Spinal cord (tissue), 10 donors: ENCODE results near the gene MVD. TPM values are rescaled to one million over a fixed set of nuclear protein-coding genes. Genes with fewer than 3 reads are reported as not detected.
"Not testable (repeated sequence)": the region's sequence is repeated elsewhere in the genome, so short reads cannot be mapped to it uniquely, and the experiment has no call there.

Experiments used
- DNase-seq, 6 donors: peaks; one replicate each; pipeline versions ENCODE4 v3.0.0 to v3.0.0-alpha.2; 2013 to 2015; ENCODE audit warnings: low spot score in 6 of 6, low read depth in 4 of 6
- H3K27ac ChIP-seq: one replicate; pipeline ENCODE4 v1.5.1; 2013; ENCODE audit warnings: low read depth, low read length, control low read depth
- H3K27me3 ChIP-seq: one replicate; pipeline ENCODE4 v1.6.1; 2013; ENCODE audit warnings: low read length; ENCODE audit not compliant: control insufficient read depth, insufficient read depth
- H3K36me3 ChIP-seq: one replicate; pipeline ENCODE4 v1.6.1; 2013; ENCODE audit warnings: low read length; ENCODE audit not compliant: control insufficient read depth, insufficient read depth
- H3K4me1 ChIP-seq: one replicate; pipeline ENCODE4 v1.6.1; 2013; ENCODE audit warnings: low read length; ENCODE audit not compliant: control insufficient read depth, insufficient read depth
- H3K4me3 ChIP-seq: one replicate; pipeline ENCODE4 v1.5.1; 2013; ENCODE audit warnings: low read depth, low read length, control low read depth
- H3K9me3 ChIP-seq: one replicate; pipeline ENCODE4 v1.6.1; 2013; ENCODE audit warnings: low read length; ENCODE audit not compliant: control insufficient read depth, insufficient read depth
- WGBS: methylation state at CpG from one replicate; pipeline ENCODE4 v1.1.5; 2013; ENCODE audit warnings: missing lambda C conversion rate; ENCODE audit not compliant: insufficient coverage; 5-methylcytosine and 5-hydroxymethylcytosine counted together
- polyA plus RNA-seq, 2 donors: library from polyadenylated mRNA; unstranded; fragments of 120-200 nt; gene quantifications; one replicate each; pipeline ENCODE4 v1.2.1, GENCODE V29; 2013; ENCODE audit not compliant: insufficient read length in 2 of 2
- total RNA-seq, 2 donors: library from RNA; depleted of rRNA in 1 of 2; stranded (reverse); fragments of 120-200 nt in 1 of 2; fragments of >200 nt in 1 of 2; gene quantifications; one replicate each; pipeline versions ENCODE4 v1.2.3 to v1.2.4, GENCODE V29; 2013 to 2014
- donor health status: healthy.

The MVD gene
- total and polyA plus RNA-seq, 4 donors, result 39.5 to 157 (median 102) TPM

DNA sequence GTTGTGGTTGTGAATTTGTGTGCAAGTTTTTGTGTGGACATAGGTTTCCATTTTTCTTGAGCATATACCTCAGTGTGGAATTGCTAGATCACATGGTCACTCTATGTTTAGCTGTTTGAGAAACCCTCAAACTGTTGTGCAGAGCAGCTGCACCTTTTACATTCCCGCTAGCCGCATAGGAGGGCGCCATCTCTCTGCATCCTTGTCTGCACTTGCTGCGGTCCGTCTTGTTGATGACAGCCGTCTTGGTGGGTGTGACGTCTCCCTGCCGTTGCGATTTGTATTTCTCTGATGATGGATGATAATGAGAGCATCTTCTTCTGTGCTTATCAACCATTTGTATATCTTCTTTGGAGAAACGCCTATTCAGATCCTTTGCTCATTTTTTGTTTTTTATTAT lies 49.6 kb downstream of the MVD start:
- H3K27me3 ChIP-seq, result no peaks in the 10 kb centered on the region
- no peak overlapping the region for H3K4me3 ChIP-seq
- H3K9me3 ChIP-seq, result no peaks in the 10 kb centered on the region
- no peak for DNase-seq
- WGBS, result 94% methylated on average over 5 of the region's 10 CpGs
- H3K4me1 ChIP-seq, result peaks cover 29% of the 10 kb centered on the region
- H3K27ac ChIP-seq, result no peak overlapping the region
- H3K36me3 ChIP-seq, result peaks cover 78% of the 10 kb centered on the region

DNA sequence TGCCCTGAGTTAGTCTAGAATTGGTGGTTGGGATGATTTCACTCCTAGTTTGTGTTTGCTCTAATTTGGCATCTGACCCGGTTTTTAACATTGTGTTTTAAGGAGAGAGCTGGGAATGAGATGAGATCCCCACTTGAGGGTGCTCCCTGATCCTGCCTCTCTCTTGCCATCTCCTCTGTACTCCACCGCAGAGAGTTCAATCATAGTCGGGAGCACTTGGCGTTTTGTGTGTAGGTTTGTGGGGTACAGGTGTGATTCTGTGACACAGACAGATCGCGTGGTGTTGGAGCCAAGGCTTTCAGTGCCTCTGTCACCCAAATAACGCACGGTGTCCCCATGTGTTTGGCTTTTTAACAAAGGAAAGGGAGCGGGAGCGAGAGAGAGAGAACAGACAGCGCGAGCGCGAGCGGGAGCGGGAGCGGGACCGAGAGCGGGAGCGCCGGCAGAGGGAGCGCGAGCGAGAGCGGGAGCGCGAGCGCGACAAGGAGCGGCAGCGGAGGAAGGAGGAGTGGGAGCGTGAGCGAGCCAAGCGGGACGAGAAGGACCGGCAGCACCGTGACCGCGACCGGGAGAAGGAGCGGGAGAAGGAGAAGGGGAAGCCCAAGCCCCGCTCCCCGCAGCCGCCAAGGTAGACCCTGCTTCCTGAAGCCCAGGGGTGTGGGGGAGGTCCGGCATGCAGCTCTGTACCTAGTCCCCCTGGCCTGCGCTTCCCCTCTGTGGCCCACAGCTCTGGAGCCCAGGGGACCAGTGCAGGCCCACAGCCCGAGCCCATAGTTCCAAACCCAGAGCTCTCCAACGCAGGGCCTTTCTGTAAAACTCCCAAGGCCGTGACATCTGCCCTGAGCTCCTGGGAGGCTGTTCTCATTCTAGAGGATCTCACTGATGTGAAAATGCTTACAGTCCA lies 51.7 kb downstream of the MVD start:
- Histone ChIP-seq H3K9me3 (no peaks in the 10 kb centered on the region), H3K27ac (no peak overlapping the region), H3K27me3 (no peaks in the 10 kb centered on the region), H3K36me3 (peaks cover 69% of the 10 kb centered on the region), H3K4me3 (peak overlapping the region; percentile 9), H3K4me1 (peaks cover 33% of the 10 kb centered on the region)
- DNase-seq, result peak; percentile 29 to 93 (median 54)
- 24% methylated on average over 46 of the region's 49 CpGs for WGBS

DNA sequence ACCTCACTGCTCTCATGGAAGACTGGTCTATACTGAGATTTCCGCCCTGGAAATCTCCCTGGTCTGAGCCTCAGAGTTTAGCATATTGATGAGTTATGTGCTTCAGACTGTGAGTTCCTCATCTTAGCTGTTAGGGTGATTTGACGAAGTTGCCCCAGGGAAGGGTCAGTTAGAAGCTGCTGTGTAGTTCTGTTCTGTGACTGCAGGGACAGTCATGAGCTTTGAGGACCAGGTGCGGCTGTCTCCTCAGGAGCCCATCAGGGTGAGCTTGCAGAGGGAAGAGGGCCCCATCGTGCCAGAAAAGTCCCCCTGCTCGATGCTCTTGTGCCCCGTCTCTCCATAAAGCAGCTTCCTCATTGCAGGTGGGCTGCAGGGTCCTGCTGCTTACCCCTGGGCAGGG lies 52.8 kb downstream of the MVD start:
- Histone ChIP-seq H3K27me3 (no peaks in the 10 kb centered on the region), H3K4me1 (peaks cover 35% of the 10 kb centered on the region), H3K9me3 (no peaks in the 10 kb centered on the region), H3K4me3 (no peak overlapping the region), H3K27ac (no peak overlapping the region), H3K36me3 (peaks cover 69% of the 10 kb centered on the region)
- 73% methylated on average over 5 of the region's 6 CpGs for WGBS
- DNase-seq, result no peak

DNA sequence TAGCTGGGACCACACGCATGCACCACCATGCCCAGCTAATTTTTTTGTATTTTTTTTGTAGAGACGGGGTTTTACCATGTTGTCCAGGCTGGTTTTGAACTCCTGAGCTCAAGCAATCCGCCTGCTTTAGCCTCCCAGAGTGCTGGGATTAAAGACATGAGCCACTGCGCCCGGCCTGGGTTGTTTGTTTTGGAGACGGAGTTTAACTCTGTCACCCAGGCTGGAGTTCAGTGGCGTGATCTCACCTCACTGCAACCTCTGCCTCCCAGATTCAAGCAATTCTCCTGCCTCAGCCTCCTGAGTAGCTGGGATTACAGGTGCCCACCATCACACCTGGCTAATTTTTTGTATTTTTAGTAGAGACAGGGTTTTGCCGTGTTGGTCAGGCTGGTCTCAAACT lies 53.5 kb downstream of the MVD start:
- H3K9me3 ChIP-seq, H3K27me3 ChIP-seq, H3K27ac ChIP-seq, DNase-seq, H3K4me3 ChIP-seq: not testable (repeated sequence)
- H3K36me3 ChIP-seq, result peaks cover 69% of the 10 kb centered on the region
- WGBS, result 97% methylated on average over 8 of the region's 8 CpGs
- H3K4me1 ChIP-seq, result peaks cover 31% of the 10 kb centered on the region

DNA sequence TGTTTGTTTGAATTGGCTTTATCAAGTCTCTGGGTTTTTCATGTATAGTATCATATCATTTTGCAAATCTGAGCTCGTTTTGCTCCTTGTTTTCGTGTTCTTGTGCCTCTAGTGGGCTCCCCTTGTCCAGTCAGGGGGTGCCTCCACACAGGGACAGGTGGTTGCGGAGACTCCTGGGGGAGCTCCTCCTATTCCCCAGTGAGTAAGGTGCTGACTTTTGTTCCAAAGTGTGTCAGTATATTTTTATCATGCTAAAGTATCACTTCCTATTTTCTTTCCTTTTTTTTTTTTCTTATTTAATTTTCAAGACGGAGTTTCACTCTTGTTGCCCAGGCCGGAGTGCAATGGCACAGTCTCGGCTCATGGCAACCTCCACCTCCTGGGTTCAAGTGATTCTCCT lies 54.8 kb downstream of the MVD start:
- peaks cover 67% of the 10 kb centered on the region for H3K36me3 ChIP-seq
- WGBS, result no CpG with 5 or more reads among the region's 6 CpGs

DNA sequence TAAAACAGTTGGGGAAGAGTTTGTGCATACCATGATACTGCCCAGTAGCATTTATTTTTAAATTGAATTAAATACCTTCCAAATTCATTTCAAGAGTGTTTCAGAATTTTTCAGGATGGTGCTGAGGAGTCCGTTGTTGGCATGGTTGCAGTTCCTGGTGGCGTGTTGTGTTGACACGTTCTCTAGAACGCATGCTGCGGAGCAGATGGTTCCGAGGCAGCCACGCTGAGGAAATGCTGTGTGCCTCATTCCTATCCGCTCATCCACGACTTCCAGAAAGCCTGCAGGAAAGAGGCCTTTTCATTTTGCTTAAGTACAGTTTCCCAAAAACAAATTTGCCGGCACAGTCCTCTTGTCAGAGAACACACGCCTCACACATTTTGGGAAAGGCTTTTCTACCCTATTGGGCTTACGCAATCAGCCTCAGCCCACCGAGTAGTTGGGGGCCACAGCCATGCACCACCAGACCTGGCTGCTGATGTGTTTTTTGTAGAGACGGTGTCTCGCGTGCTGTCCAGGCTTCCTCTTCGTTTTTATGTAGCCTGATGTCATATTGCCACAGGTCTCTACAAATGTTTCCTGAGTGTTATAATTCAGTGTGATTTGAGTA lies 56.6 kb downstream of the MVD start:
- H3K9me3 ChIP-seq, result no peaks in the 10 kb centered on the region
- DNase-seq, result peak in 3 of 6 donors; percentile 12 to 83 (median 70)
- H3K36me3 ChIP-seq, result peaks cover 75% of the 10 kb centered on the region
- WGBS, result 89% methylated on average over 17 of the region's 17 CpGs
- peaks cover 19% of the 10 kb centered on the region for H3K4me1 ChIP-seq
- H3K27ac ChIP-seq, result no peak overlapping the region
- H3K4me3 ChIP-seq, result no peak overlapping the region
- no peaks in the 10 kb centered on the region for H3K27me3 ChIP-seq

More for the DNA sequence above, 54.8 kb downstream of the MVD start:
- no peak for DNase-seq
- Histone ChIP-seq H3K4me1 (peaks cover 25% of the 10 kb centered on the region), H3K9me3 (no peaks in the 10 kb centered on the region), H3K4me3 (no peak overlapping the region), H3K27ac (no peak overlapping the region), H3K27me3 (no peaks in the 10 kb centered on the region)

DNA sequence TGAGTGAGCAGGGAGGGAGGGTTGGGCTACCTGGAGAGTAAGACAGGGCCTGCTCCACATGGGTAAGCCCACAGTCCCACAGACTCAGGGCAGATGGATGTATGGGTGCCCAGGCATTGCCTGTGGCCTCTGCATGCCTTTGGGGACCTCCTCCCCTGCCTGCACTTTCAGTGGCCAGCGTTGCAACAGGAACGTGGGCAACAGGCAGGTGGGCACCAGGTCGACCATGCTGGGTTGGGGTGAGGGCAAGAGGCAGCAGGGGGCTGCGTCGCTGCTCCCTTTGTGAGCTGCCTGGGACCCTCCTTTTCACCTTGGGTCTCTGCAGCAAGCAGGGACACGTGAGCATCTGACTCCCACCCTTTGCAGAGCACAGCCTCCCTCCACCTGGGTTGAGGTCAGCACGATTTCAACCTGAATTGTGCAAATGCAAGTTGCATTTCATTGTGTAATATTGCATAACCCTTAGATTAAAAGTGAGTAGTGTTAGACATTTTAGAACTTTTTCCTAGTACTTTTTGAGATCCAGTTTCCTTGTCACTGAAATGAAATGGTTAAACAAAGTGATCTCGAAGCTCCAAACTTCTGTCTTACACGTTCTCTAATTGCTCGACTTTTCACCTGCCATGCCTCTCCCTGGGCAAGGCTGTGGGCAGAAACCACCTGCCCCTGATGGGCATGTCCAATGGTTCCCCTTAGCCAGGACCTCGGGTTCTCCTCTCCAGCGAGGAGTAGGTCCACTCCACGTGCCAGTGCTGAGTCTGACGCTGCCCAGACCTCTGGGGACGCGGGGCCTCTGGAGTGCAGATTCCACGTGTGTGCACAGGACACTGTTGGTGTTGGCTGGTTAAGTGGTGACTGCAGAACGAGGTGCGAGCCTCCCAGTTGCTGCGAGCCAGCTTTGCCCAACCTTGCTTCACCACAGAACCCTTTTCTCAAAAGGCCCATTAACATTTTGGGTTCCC lies 57.4 kb downstream of the MVD start:
- DNase-seq, result no peak
- Histone ChIP-seq H3K4me1 (peaks cover 15% of the 10 kb centered on the region), H3K4me3 (no peak overlapping the region), H3K36me3 (peaks cover 77% of the 10 kb centered on the region), H3K9me3 (no peaks in the 10 kb centered on the region), H3K27ac (no peak overlapping the region), H3K27me3 (no peaks in the 10 kb centered on the region)
- 86% methylated on average over 16 of the region's 20 CpGs for WGBS

DNA sequence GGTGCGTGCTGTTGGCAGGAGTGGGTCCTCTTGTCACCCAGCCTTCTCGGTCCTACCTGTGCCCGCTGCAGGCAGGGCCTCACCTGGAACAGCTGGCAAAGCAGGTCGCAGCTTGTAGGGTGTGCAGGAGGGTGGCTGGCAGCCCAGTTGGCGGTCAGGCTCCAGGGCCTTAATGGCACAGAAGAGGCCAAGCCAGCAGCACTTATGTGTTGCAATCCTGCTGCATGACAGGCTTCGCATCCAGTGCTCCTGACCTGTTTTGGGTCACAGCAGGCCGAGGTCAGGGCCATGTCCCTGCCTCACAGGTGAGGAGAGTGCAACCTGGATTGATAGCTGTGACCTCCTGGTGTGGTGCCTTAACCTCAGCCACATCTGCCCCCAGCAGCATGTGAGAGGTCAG lies 60.8 kb downstream of the MVD start:
- Histone ChIP-seq H3K36me3 (peaks cover 86% of the 10 kb centered on the region), H3K9me3 (no peaks in the 10 kb centered on the region), H3K27ac (no peak overlapping the region), H3K4me3 (no peak overlapping the region), H3K4me1 (peaks cover 16% of the 10 kb centered on the region), H3K27me3 (no peaks in the 10 kb centered on the region)
- no peak for DNase-seq
- 82% methylated on average over 7 of the region's 7 CpGs for WGBS
